Activated CD4-positive, alpha-beta T cell treated with anti-CD3 and anti-CD28 coated beads, Interleukin-2, amount 50 U/mL, for 24 hours (primary cell): ENCODE data around the gene MTX1.
"Not testable (repeated sequence)": the region's sequence is repeated elsewhere in the genome, so short reads cannot be mapped to it uniquely, and the experiment has no call there.

Experiments
- DNase-seq, 2 donors: peaks; one replicate each; pipeline ENCODE4 v3.0.0-alpha.2; 2020; ENCODE audit warnings: low read depth in 1 of 2, low spot score in 1 of 2

Gene MTX1

GRCh38 chr1:155208541-155209311 is at the start of gene MTX1:
Gene MTX1 (plus strand): TSS chr1:155208695. CDS start chr1:155208805, 110 bp downstream.
- DNase-seq: peak; percentile 67 to 83

GRCh38 chr1:155158991-155159390 is 49.5 kb upstream of the MTX1 start:
- DNase-seq: no peak

- DNase-seq: no peak
Measured at GRCh38 chr1:155160128-155160527, 48.4 kb upstream of the MTX1 start.

GRCh38 chr1:155162631-155163030 is 45.9 kb upstream of the MTX1 start:
- DNase-seq: not testable (repeated sequence)

- not testable (repeated sequence) for DNase-seq
Measured at GRCh38 chr1:155163785-155164184, 44.7 kb upstream of the MTX1 start.

GRCh38 chr1:155164625-155165024 is 43.9 kb upstream of the MTX1 start:
- not testable (repeated sequence) for DNase-seq

GRCh38 chr1:155166051-155166470 is 42.4 kb upstream of the MTX1 start:
- no peak for DNase-seq

- DNase-seq: no peak
Measured at GRCh38 chr1:155166471-155167165, 41.9 kb upstream of the MTX1 start.

GRCh38 chr1:155167166-155168104 is 41.1 kb upstream of the MTX1 start:
- peak; percentile 78 to 84 for DNase-seq

GRCh38 chr1:155168105-155168445 is 40.4 kb upstream of the MTX1 start:
- DNase-seq: not testable (repeated sequence)

GRCh38 chr1:155168456-155169210 is 39.9 kb upstream of the MTX1 start:
- DNase-seq: no peak

- DNase-seq: no peak
Measured at GRCh38 chr1:155169541-155169940, 39.0 kb upstream of the MTX1 start.

- DNase-seq: no peak
Measured at GRCh38 chr1:155170101-155170785, 38.3 kb upstream of the MTX1 start.

GRCh38 chr1:155170806-155171205 is 37.7 kb upstream of the MTX1 start:
- no peak for DNase-seq

- DNase-seq: no peak
Measured at GRCh38 chr1:155171836-155172731, 36.4 kb upstream of the MTX1 start.

GRCh38 chr1:155172732-155173477 is 35.6 kb upstream of the MTX1 start, which contains the start of gene KRTCAP2:
Gene KRTCAP2 (minus strand): TSS chr1:155173304. CDS start chr1:155173224, 80 bp downstream.
- DNase-seq: peak; percentile 86 to 93

- DNase-seq: peak; percentile 44 to 69
Measured at GRCh38 chr1:155173478-155174323, 34.8 kb upstream of the MTX1 start, which contains the start of gene TRIM46. Gene TRIM46 (plus strand): TSS chr1:155173849. CDS start chr1:155173967, 118 bp downstream.
